Calu3 (cell line): ENCODE data around the gene ZFYVE9. TPM values are rescaled to one million over a fixed set of nuclear protein-coding genes. Genes with fewer than 3 reads are reported as not detected.

Experiments used
- BruUV-seq: library from RNA; stranded (reverse); fragments of 400-500 nt; replicated peaks from 2 replicates; lab custom pipeline; 2021; lab: Mats Ljungman, UMichigan
- CTCF ChIA-PET: fragments of 300-600 bp; sonication (Branson Sonifier 250); formaldehyde crosslinking; loops from one replicate; lab custom pipeline; 2022; ENCODE audit warnings: antibody characterized with exemption; lab: Charles Lee
- DNase-seq: peaks from one replicate; pipeline ENCODE4 v3.0.0; 2022
- H3K27ac Mint-ChIP-seq: one replicate; pipeline ENCODE4 v1.8.0; 2022; ENCODE audit warnings: mixed read lengths; ENCODE audit not compliant: unreplicated experiment
- H3K27me3 Mint-ChIP-seq: one replicate; pipeline ENCODE4 v1.8.0; 2022; ENCODE audit warnings: mixed read lengths; ENCODE audit not compliant: unreplicated experiment
- H3K36me3 Mint-ChIP-seq: one replicate; pipeline ENCODE4 v1.8.0; 2022; ENCODE audit warnings: mild to moderate bottlenecking, moderate library complexity, mixed read lengths; ENCODE audit not compliant: insufficient read depth, unreplicated experiment
- H3K4me1 Mint-ChIP-seq: one replicate; pipeline ENCODE4 v1.8.0; 2022; ENCODE audit warnings: mild to moderate bottlenecking, low read depth, mixed read lengths; ENCODE audit not compliant: unreplicated experiment
- H3K4me3 Mint-ChIP-seq: one replicate; pipeline ENCODE4 v1.8.0; 2022; ENCODE audit warnings: mild to moderate bottlenecking, low read depth, moderate library complexity, mixed read lengths; ENCODE audit not compliant: unreplicated experiment
- H3K9me3 Mint-ChIP-seq: one replicate; pipeline ENCODE4 v1.8.0; 2022; ENCODE audit warnings: low read depth, mixed read lengths; ENCODE audit not compliant: unreplicated experiment
- intact Hi-C: fragments of 100-400 bp; cut with micrococcal nuclease; formaldehyde crosslinking; loops from one replicate; pipeline ENCODE4 v1.10.0; 2022; ENCODE audit not compliant: unreplicated experiment
- total RNA-seq: library from RNA; stranded (reverse); gene quantifications from 2 replicates; pipeline ENCODE4 v1.2.3, GENCODE V29; 2022
- TF ChIP-seq, protein P1 (sequence below): fragments of 200-600 bp; IDR thresholded peaks from one replicate; pipeline ENCODE4 v1.8.0; 2022; ENCODE audit warnings: antibody characterized with exemption; ENCODE audit not compliant: unreplicated experiment

The ZFYVE9 gene
- total RNA-seq, 1 experiment from 2014 or later: 13.6 TPM

DNA sequence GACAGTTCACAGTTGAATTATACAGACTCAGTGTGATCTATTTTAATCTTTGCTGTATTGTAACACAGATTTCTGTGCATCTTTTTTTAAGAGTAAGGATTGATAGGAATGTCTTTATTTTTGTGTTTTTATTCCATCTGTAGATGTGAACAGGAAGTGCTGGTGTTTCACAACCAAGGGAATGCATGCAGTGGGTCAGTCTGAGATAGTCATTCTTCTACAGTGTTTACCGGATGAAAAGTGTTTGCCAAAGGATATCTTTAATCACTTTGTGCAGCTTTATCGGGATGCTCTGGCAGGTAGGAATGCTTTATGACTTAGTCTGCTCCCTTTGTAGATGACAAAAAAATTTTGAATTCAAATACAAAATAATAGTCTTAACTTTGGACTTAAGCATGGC, 139.6 kb downstream of the ZFYVE9 start:
- CTCF ChIA-PET: no interaction called here
- Mint-ChIP-seq H3K27ac (no peak overlapping the region), H3K4me3 (no peak overlapping the region), H3K27me3 (no peaks in the 10 kb centered on the region), H3K36me3 (peaks cover 5% of the 10 kb centered on the region), H3K9me3 (no peaks in the 10 kb centered on the region), H3K4me1 (no peaks in the 10 kb centered on the region)
- no TSS peak for BruUV-seq
- TF ChIP-seq, protein P1, sequence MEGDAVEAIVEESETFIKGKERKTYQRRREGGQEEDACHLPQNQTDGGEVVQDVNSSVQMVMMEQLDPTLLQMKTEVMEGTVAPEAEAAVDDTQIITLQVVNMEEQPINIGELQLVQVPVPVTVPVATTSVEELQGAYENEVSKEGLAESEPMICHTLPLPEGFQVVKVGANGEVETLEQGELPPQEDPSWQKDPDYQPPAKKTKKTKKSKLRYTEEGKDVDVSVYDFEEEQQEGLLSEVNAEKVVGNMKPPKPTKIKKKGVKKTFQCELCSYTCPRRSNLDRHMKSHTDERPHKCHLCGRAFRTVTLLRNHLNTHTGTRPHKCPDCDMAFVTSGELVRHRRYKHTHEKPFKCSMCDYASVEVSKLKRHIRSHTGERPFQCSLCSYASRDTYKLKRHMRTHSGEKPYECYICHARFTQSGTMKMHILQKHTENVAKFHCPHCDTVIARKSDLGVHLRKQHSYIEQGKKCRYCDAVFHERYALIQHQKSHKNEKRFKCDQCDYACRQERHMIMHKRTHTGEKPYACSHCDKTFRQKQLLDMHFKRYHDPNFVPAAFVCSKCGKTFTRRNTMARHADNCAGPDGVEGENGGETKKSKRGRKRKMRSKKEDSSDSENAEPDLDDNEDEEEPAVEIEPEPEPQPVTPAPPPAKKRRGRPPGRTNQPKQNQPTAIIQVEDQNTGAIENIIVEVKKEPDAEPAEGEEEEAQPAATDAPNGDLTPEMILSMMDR: no peak
- DNase-seq: no peak
- intact Hi-C loops: no loop called here

DNA sequence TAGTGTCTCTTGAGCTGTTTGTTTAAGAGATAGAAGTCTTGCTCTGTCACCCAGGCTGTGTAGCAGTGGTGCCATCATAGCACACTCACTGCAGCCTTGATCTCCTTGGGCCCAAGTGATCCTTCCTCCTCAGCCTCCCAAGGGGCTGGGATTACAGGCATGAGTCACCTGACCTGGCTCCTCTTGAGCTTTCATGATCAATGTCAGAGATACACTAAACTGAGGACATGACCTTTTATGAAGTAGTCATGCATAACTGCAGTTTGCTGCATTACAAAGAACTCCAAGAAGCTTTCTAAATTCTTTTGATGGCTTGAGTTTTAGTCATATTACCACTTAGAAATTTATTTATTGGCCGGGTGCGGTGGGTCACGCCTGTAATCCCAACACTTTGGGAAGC, 146.4 kb downstream of the ZFYVE9 start:
- no peak overlapping the region for H3K27ac Mint-ChIP-seq
- BruUV-seq: no TSS peak
- TF ChIP-seq, protein P1: no peak
- CTCF ChIA-PET: interaction anchor here (0.7 kb wide), 1 partner anchor 344 kb away, joined by 4 read pairs; no protein-coding TSS in a partner anchor
- H3K4me1 Mint-ChIP-seq: no peaks in the 10 kb centered on the region
- H3K9me3 Mint-ChIP-seq: no peaks in the 10 kb centered on the region
- intact Hi-C loops: no loop called here
- no peak overlapping the region for H3K4me3 Mint-ChIP-seq
- H3K36me3 Mint-ChIP-seq: no peaks in the 10 kb centered on the region
- DNase-seq: no peak
- no peaks in the 10 kb centered on the region for H3K27me3 Mint-ChIP-seq

DNA sequence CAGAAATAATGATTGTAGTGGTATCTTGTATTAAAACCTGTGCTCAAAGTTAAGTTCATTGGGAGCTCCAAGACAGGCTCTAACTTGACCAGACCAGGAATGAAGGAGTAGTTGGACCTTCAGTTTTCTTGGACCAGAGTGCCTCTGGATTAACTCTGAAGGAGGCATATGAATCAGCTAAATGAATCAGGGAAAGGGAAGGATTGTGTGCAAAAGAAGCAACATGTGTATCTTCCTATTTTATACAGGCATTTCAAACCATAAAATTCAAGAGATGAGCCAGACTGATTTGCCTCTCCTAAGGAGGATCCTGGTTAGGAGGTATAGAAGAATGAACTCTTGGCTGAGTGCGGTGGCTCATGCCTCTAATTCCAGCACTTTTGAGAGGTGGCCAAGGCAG, 152.7 kb downstream of the ZFYVE9 start:
- H3K36me3 Mint-ChIP-seq: no peaks in the 10 kb centered on the region
- CTCF ChIA-PET: no interaction called here
- no peaks in the 10 kb centered on the region for H3K27me3 Mint-ChIP-seq
- intact Hi-C loops: no loop called here
- DNase-seq: no peak
- BruUV-seq: no TSS peak
- H3K27ac Mint-ChIP-seq: no peak overlapping the region
- TF ChIP-seq, protein P1: no peak
- no peaks in the 10 kb centered on the region for H3K4me1 Mint-ChIP-seq
- H3K9me3 Mint-ChIP-seq: no peaks in the 10 kb centered on the region
- H3K4me3 Mint-ChIP-seq: no peak overlapping the region

DNA sequence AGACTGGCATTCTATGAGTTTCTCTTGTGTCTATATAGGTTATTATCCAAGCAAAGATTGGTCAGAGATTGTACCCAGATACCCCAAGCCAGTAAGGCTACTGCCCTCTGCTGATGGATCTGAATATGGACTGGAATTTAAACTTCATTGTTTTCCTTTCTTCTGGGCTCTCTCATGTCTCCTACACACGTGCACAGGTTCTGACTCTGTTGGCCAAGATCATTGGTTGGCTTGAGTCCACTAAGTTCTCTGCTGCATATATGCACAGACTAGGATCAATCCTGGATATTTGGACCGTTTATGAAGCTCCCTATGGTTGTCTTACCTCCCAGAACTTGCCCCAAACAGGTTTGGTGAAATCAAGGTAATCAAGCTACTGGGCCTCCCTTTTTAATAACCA, 154.5 kb downstream of the ZFYVE9 start:
- H3K4me1 Mint-ChIP-seq: no peaks in the 10 kb centered on the region
- BruUV-seq: no TSS peak
- H3K36me3 Mint-ChIP-seq: no peaks in the 10 kb centered on the region
- DNase-seq: peak; percentile 21
- CTCF ChIA-PET: interaction anchor here (0.7 to 1.1 kb wide), 3 partner anchors 137 to 168 kb away, joined by 3 read pairs; no protein-coding TSS in a partner anchor
- no peaks in the 10 kb centered on the region for H3K27me3 Mint-ChIP-seq
- TF ChIP-seq, protein P1: no peak
- no peak overlapping the region for H3K4me3 Mint-ChIP-seq
- no peaks in the 10 kb centered on the region for H3K9me3 Mint-ChIP-seq
- intact Hi-C loops: loop anchor here (1.0 kb wide), 2 partner anchors 153 to 169 kb away; no protein-coding TSS in a partner anchor
- no peak overlapping the region for H3K27ac Mint-ChIP-seq
